Endothelial cell of umbilical vein (primary cell): ENCODE measurements around the gene MCOLN3. TPM values are rescaled to one million over a fixed set of nuclear protein-coding genes. Genes with fewer than 3 reads are reported as not detected.

ENCODE experiments used
- BruUV-seq: library from RNA; stranded (reverse); fragments of 400-500 nt; replicated peaks from 2 replicates; lab custom pipeline; 2021; lab: Mats Ljungman, UMichigan
- CTCF ChIA-PET: fragments of 300-600, 350-600 bp; sonication (Branson Sonifier 250); formaldehyde crosslinking; loops from one replicate; lab custom pipeline; 2021; ENCODE audit warnings: antibody characterized with exemption, inconsistent platforms; lab: Charles Lee
- POLR2A ChIA-PET: fragments of 300-600, 350-600 bp; sonication (Branson Sonifier 250); formaldehyde crosslinking; loops from one replicate; lab custom pipeline; 2021; ENCODE audit warnings: antibody characterized with exemption, inconsistent platforms; lab: Charles Lee
- DNase-seq: peaks from one replicate; pipeline ENCODE4 v3.0.0-alpha.2; 2011; ENCODE audit warnings: low read depth, low spot score
- FAIRE-seq: peaks from 2 replicates; lab custom pipeline; 2011; peaks lifted over from hg19 to GRCh38; lab: Jason Lieb, UNC
- H2AFZ ChIP-seq: 2 replicates; pipeline ENCODE4 v1.6.0; 2012; ENCODE audit warnings: low read depth, low read length, control low read depth, inconsistent platforms
- H3K27ac ChIP-seq: 2 replicates; pipeline ENCODE4 v1.5.1; 2011; ENCODE audit warnings: low read depth, mild to moderate bottlenecking, control low read depth, low read length, moderate library complexity; ENCODE audit not compliant: insufficient read depth
- H3K27me3 ChIP-seq, 2 experiments: 2 replicates each; pipeline versions ENCODE4 v1.6.0 to v1.6.1; 2011; ENCODE audit warnings: low read length in 2 of 2, mixed read lengths in 1 of 2; ENCODE audit not compliant: control insufficient read depth in 2 of 2, insufficient read depth in 2 of 2
- H3K36me3 ChIP-seq, 2 experiments: 2 replicates in 1 of 2; 3 replicates in 1 of 2; pipeline ENCODE4 v1.5.1; 2011; ENCODE audit warnings: low read length in 2 of 2, mild to moderate bottlenecking in 1 of 2, moderate library complexity in 1 of 2; ENCODE audit not compliant: control insufficient read depth in 2 of 2, insufficient read depth in 2 of 2; ENCODE audit errors: extremely low read depth in 1 of 2
- H3K4me1 ChIP-seq: 3 replicates; pipeline ENCODE4 v1.5.1; 2011; ENCODE audit warnings: mild to moderate bottlenecking, low read length; ENCODE audit not compliant: control insufficient read depth, insufficient read depth; ENCODE audit errors: extremely low read depth
- H3K4me2 ChIP-seq: 2 replicates; pipeline ENCODE4 v1.6.1; 2011; ENCODE audit warnings: low read length, control low read depth, mixed read lengths; ENCODE audit not compliant: insufficient read depth
- H3K4me3 ChIP-seq, 3 experiments: fragments of 200-600 bp in 1 of 3; sonication (generic), shearing (Covaris generic) in 1 of 3; replicated peaks in 1 of 3; 2 replicates each; pipeline ENCODE4 v1.5.1; 2011 to 2016; ENCODE audit warnings: control low read depth in 3 of 3, low read length in 3 of 3, mild to moderate bottlenecking in 2 of 3, inconsistent platforms in 1 of 3, low read depth in 1 of 3, moderate library complexity in 1 of 3; ENCODE audit not compliant: insufficient read depth in 1 of 3
- H3K79me2 ChIP-seq: 2 replicates; pipeline ENCODE4 v1.6.0; 2012; ENCODE audit warnings: low read length, inconsistent platforms; ENCODE audit not compliant: control insufficient read depth, insufficient read depth
- H3K9ac ChIP-seq: replicated peaks from 2 replicates; pipeline ENCODE3; 2011; ENCODE audit warnings: low read length, control low read depth; ENCODE audit not compliant: insufficient read depth; ENCODE audit errors: extremely low read depth
- H3K9me1 ChIP-seq: replicated peaks from 3 replicates; pipeline ENCODE4 v1.6.0; 2011; ENCODE audit warnings: mild to moderate bottlenecking, low read length; ENCODE audit not compliant: control insufficient read depth, insufficient read depth; ENCODE audit errors: extremely low read depth
- H3K9me3 ChIP-seq: replicated peaks from 2 replicates; pipeline ENCODE4 v1.5.1; 2012; ENCODE audit warnings: low read length, inconsistent platforms; ENCODE audit not compliant: control insufficient read depth, insufficient read depth
- H4K20me1 ChIP-seq: replicated peaks from 2 replicates; pipeline ENCODE3; 2011; ENCODE audit warnings: mild to moderate bottlenecking, low read length; ENCODE audit not compliant: control insufficient read depth, insufficient read depth; ENCODE audit errors: extremely low read depth
- CTCF ChIP-seq, 2 donors: IDR thresholded peaks; 1 replicate in 1 of 2; 2 replicates in 1 of 2; pipeline ENCODE4 v1.5.1; 2011; ENCODE audit warnings: low read length in 2 of 2, mild to moderate bottlenecking in 2 of 2, moderate library complexity in 2 of 2, control low read depth in 1 of 2, inconsistent platforms in 1 of 2, low read depth in 1 of 2; ENCODE audit not compliant: insufficient read depth in 1 of 2; ENCODE audit errors: extremely low read depth in 1 of 2
- EZH2 ChIP-seq: IDR thresholded peaks from 2 replicates; pipeline ENCODE4 v1.6.1; 2012; ENCODE audit warnings: borderline replicate concordance, low read depth, mild to moderate bottlenecking, moderate library complexity, low read length, inconsistent platforms; ENCODE audit not compliant: severe bottlenecking
- FOS ChIP-seq: IDR thresholded peaks from 2 replicates; pipeline ENCODE4 v1.6.1; 2011; ENCODE audit warnings: mild to moderate bottlenecking, low read length, moderate library complexity, borderline replicate concordance; ENCODE audit not compliant: insufficient read depth
- GATA2 ChIP-seq: IDR thresholded peaks from 2 replicates; pipeline ENCODE4 v1.7.0; 2011; ENCODE audit warnings: low read depth, mild to moderate bottlenecking, moderate library complexity, mixed read lengths, low read length; ENCODE audit not compliant: insufficient read length, insufficient read depth
- JUN ChIP-seq: IDR thresholded peaks from 2 replicates; pipeline ENCODE4 v1.6.1; 2011; ENCODE audit warnings: borderline replicate concordance, low read depth; ENCODE audit not compliant: insufficient read length, insufficient read depth
- MAX ChIP-seq: IDR thresholded peaks from 2 replicates; pipeline ENCODE4 v1.6.1; 2011; ENCODE audit not compliant: insufficient read depth, insufficient read length
- MYC ChIP-seq: IDR thresholded peaks from one replicate; pipeline ENCODE4 v1.6.1; 2011; ENCODE audit warnings: mild to moderate bottlenecking, low read depth, low read length
- POLR2A ChIP-seq: IDR thresholded peaks from 2 replicates; pipeline ENCODE4 v1.6.1; 2012; ENCODE audit warnings: low read depth, mild to moderate bottlenecking, control low read depth, low read length
- POLR2AphosphoS5 ChIP-seq: IDR thresholded peaks from 2 replicates; pipeline ENCODE4 v1.6.1; 2012; ENCODE audit warnings: low read depth, mild to moderate bottlenecking, control low read depth, low read length, moderate library complexity; ENCODE audit not compliant: insufficient read depth
- dilution Hi-C: fragments of 300-500 bp; cut with MboI; formaldehyde crosslinking; loops from one replicate; pipeline ENCODE4 v1.15.0; 2019; ENCODE audit warnings: low sequenced_read_pairs; ENCODE audit not compliant: extremely low pct_ligation_motif_present
- intact Hi-C: fragments of 100-400 bp; cut with micrococcal nuclease; formaldehyde crosslinking; loops from one replicate; pipeline ENCODE4 v1.10.0; 2022
- polyA plus RNA-seq, 4 experiments: library from polyadenylated mRNA; depleted of rRNA in 3 of 4; stranded (reverse) in 3 of 4; unstranded in 1 of 4; fragments of >200 nt; gene quantifications; 2 replicates each; pipeline versions ENCODE4 v1.2.1 to v1.2.3, GENCODE V29; 2011 to 2012; ENCODE audit warnings: missing spikeins in 1 of 4
- total RNA-seq: library from RNA; stranded (reverse); gene quantifications from 2 replicates; pipeline ENCODE4 v1.2.3, GENCODE V29; 2021

MCOLN3 gene
- total and polyA plus RNA-seq, 2 donors (not counting 3 experiments of a cell fraction or from before 2014, with no cell fraction given), result 0.06 TPM; not detected in 1

DNA sequence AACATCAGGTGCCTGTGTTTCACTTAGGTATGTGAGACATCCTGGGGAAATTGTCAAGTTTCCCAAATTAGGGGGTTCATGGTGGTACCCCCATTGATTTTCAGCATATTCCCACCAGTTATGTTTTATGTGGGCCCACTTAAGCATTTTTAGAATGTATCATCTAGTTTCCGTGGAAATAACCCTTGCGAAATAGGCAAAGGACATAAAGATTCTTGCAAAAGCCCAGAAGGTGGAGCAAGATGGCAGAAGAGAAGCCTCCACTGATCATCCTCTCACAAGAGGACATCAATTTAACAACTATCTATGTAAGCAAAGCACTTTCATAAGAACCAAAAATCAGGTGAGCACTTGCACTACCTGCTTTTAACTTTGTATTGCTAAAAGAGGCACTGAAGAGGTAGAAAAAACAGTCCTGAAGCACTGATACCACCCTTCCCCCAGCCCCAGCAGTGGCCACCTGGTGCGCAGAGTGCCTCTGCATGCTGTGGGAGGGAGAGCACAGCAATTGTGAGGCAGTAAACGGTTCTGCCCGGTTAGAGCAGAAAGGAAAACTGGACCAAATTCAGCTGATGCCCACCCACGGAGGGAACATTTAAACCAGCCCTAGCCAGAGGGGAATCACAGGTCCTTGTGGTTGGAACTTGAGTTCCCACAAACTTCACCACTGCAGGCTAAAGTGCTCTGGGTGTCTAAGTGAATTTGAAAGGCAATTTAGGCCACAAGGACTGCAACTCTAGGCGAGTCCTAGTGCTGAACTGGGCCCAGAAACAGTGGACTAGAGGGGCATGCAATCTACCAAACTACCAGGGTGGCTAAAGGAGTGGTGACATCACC lies 74.6 kb downstream of the MCOLN3 start:
- ChIA-PET CTCF (interaction anchor here (1.1 to 1.8 kb wide), 2 partner anchors 29 kb away, joined by 3 to 15 read pairs; no protein-coding TSS in a partner anchor), POLR2A (no interaction called here)
- Histone ChIP-seq H3K4me3 (no peak overlapping the region), H2AFZ (no peak overlapping the region), H3K79me2 (no peaks in the 10 kb centered on the region), H3K36me3 (no peaks in the 10 kb centered on the region), H3K4me2 (no peak overlapping the region), H3K4me1 (no peaks in the 10 kb centered on the region), H4K20me1 (no peaks in the 10 kb centered on the region), H3K27ac (no peak overlapping the region), H3K27me3 (peaks cover 8 to 20% of the 10 kb centered on the region in 2 experiments), H3K9me1 (no peaks in the 10 kb centered on the region), H3K9me3 (no peaks in the 10 kb centered on the region), H3K9ac (no peak overlapping the region)
- dilution Hi-C loops, result no loop called here
- DNase-seq (no peak), FAIRE-seq (no peak)
- TF ChIP-seq FOS (no peak), MAX (no peak), GATA2 (no peak), JUN (no peak), POLR2AphosphoS5 (no peak), CTCF (IDR thresholded peaks at IDR 0.05; ENCODE audit: extremely low read depth in 1 of 2, insufficient read depth in 1 of 2, low read depth in 1 of 2, low read length in 2 of 2) (no peak), EZH2 (no peak), POLR2A (no peak), MYC (no peak)
- BruUV-seq, result no TSS peak
- intact Hi-C loops, result no loop called here
